SK-N-SH (cell line): ENCODE measurements around the gene SLC17A6. TPM values are rescaled to one million over a fixed set of nuclear protein-coding genes. Genes with fewer than 3 reads are reported as not detected.
A peak's percentile ranks its signal among the peaks of the same experiment; 100 is the strongest.

Experiments
- CTCF ChIA-PET: fragments of 300-600, 350-600 bp; formaldehyde crosslinking; extraction: SDS; loops from one replicate; lab custom pipeline; 2021; lab: Yijun Ruan, JAX
- POLR2A ChIA-PET: fragments of 350-600 bp; sonication (Branson Sonifier 250); formaldehyde crosslinking; extraction: SDS; loops from one replicate; lab custom pipeline; 2020; ENCODE audit warnings: antibody characterized with exemption, inconsistent platforms; lab: Yijun Ruan, JAX
- DNase-seq: peaks from one replicate; pipeline ENCODE4 v3.0.0; 2012
- H2AFZ ChIP-seq: fragments of 200-600 bp; sonication (generic); 2 replicates; pipeline ENCODE4 v1.8.1; 2016; ENCODE audit warnings: antibody characterized with exemption, mild to moderate bottlenecking, low read depth
- H3F3A ChIP-seq: fragments of 200-600 bp; sonication (generic); replicated peaks from 2 replicates; pipeline ENCODE3; 2016; ENCODE audit warnings: antibody characterized with exemption, mild to moderate bottlenecking; ENCODE audit not compliant: insufficient read depth
- H3K27ac ChIP-seq, 2 experiments: fragments of 200-500 bp in 1 of 2; fragments of 200-600 bp in 1 of 2; sonication (Bioruptor generic) in 1 of 2; sonication (generic), shearing (Covaris generic) in 1 of 2; 2 replicates each; pipeline versions ENCODE4 v1.5.1 to v1.6.1; 2014 to 2016; ENCODE audit warnings: low read depth in 2 of 2, inconsistent platforms in 1 of 2, low read length in 1 of 2, mild to moderate bottlenecking in 1 of 2, mixed read lengths in 1 of 2
- H3K27me3 ChIP-seq: fragments of 200-600 bp; sonication (generic), shearing (Covaris generic); 2 replicates; pipeline ENCODE4 v1.6.1; 2016; ENCODE audit warnings: mixed run types; ENCODE audit not compliant: insufficient read depth
- H3K36me3 ChIP-seq, 2 experiments: fragments of 200-500 bp in 1 of 2; fragments of 200-600 bp in 1 of 2; sonication (Bioruptor generic) in 1 of 2; sonication (generic) in 1 of 2; replicated peaks in 1 of 2; 2 replicates each; pipeline versions ENCODE3 to v1.5.1; 2014 to 2016; ENCODE audit warnings: low read length in 1 of 2, mild to moderate bottlenecking in 1 of 2; ENCODE audit not compliant: insufficient read depth in 2 of 2, control insufficient read depth in 1 of 2
- H3K4me1 ChIP-seq, 2 experiments: fragments of 200-500 bp in 1 of 2; fragments of 200-600 bp in 1 of 2; sonication (Bioruptor generic) in 1 of 2; sonication (generic), shearing (Covaris generic) in 1 of 2; 2 replicates each; pipeline versions ENCODE4 v1.5.1 to v1.6.1; 2014 to 2016; ENCODE audit warnings: low read depth in 1 of 2, low read length in 1 of 2, mixed run types in 1 of 2; ENCODE audit not compliant: insufficient read depth in 2 of 2, control insufficient read depth in 1 of 2
- H3K4me2 ChIP-seq: fragments of 200-600 bp; sonication (generic), shearing (Covaris generic); 2 replicates; pipeline ENCODE4 v1.6.1; 2017; ENCODE audit warnings: mixed run types
- H3K4me3 ChIP-seq, 2 experiments: fragments of 200-500 bp in 1 of 2; fragments of 200-600 bp in 1 of 2; sonication (Bioruptor generic) in 1 of 2; sonication (generic), shearing (Covaris generic) in 1 of 2; 2 replicates each; pipeline versions ENCODE4 v1.5.1 to v1.8.1; 2014 to 2016; ENCODE audit warnings: low read depth in 2 of 2, inconsistent platforms in 1 of 2, low read length in 1 of 2, mild to moderate bottlenecking in 1 of 2, mixed read lengths in 1 of 2, moderate library complexity in 1 of 2
- H3K79me2 ChIP-seq: fragments of 200-600 bp; sonication (generic); 2 replicates; pipeline ENCODE4 v1.8.1; 2017; ENCODE audit warnings: mild to moderate bottlenecking; ENCODE audit not compliant: insufficient read depth
- H3K9ac ChIP-seq: fragments of 200-600 bp; sonication (generic); 2 replicates; pipeline ENCODE4 v1.6.1; 2017; ENCODE audit warnings: mixed run types
- H3K9me2 ChIP-seq: fragments of 200-600 bp; sonication (generic); 2 replicates; pipeline ENCODE4 v1.6.1; 2017; ENCODE audit warnings: mixed run types
- H3K9me3 ChIP-seq: fragments of 200-600 bp; sonication (generic); 2 replicates; pipeline ENCODE4 v1.6.1; 2017; ENCODE audit warnings: mixed run types, mild to moderate bottlenecking, moderate library complexity
- H4K20me1 ChIP-seq: fragments of 200-600 bp; sonication (generic); 2 replicates; pipeline ENCODE4 v1.6.1; 2017; ENCODE audit warnings: mild to moderate bottlenecking, mixed run types; ENCODE audit not compliant: insufficient read depth
- CHD2 ChIP-seq: fragments of 150-350 bp; IDR thresholded peaks from 2 replicates; pipeline ENCODE4 v1.6.1; 2018; ENCODE audit warnings: low read length; ENCODE audit not compliant: partially characterized antibody
- GATA2 ChIP-seq: sonication (generic); formaldehyde crosslinking; IDR thresholded peaks from 2 replicates; pipeline ENCODE4 v1.5.0; 2020; ENCODE audit warnings: mild to moderate bottlenecking, missing genetic modification reagents
- NFIC ChIP-seq: IDR thresholded peaks from 2 replicates; pipeline ENCODE4 v1.4.0; 2012; ENCODE audit warnings: borderline replicate concordance
- POLR2AphosphoS5 ChIP-seq: IDR thresholded peaks from 2 replicates; pipeline ENCODE4 v1.6.1; 2012; ENCODE audit warnings: low read depth, low read length
- RAD21 ChIP-seq: IDR thresholded peaks from 2 replicates; pipeline ENCODE4 v1.6.1; 2012; ENCODE audit warnings: mild to moderate bottlenecking, low read length
- RCOR1 ChIP-seq: fragments of 150-350 bp; IDR thresholded peaks from 2 replicates; pipeline ENCODE4 v1.6.1; 2017; ENCODE audit warnings: antibody characterized with exemption, low read length
- WGBS: methylation state at CpG from one replicate; pipeline ENCODE4 v1.1.6; 2017; ENCODE audit warnings: low lambda C conversion rate; 5-methylcytosine and 5-hydroxymethylcytosine counted together
- polyA plus RNA-seq, 3 experiments: library from polyadenylated mRNA; depleted of rRNA; stranded (reverse); fragments of >200 nt; gene quantifications; 2 replicates each; pipeline ENCODE4 v1.2.3, GENCODE V29; 2012
- TF ChIP-seq, protein P1 (sequence below): fragments of 200-600 bp; sonication (generic); IDR thresholded peaks from 2 replicates; pipeline ENCODE4 v1.6.1; 2017; ENCODE audit warnings: antibody characterized with exemption, mild to moderate bottlenecking, moderate library complexity
- TF ChIP-seq, protein P2 (sequence below): IDR thresholded peaks from 2 replicates; pipeline ENCODE4; 2012

Gene SLC17A6
- polyA plus RNA-seq, 1 of the 3 experiments (the other 2 are of a cell fraction): not detected

GRCh38 chr11:22346282-22346681, 8.1 kb downstream of the SLC17A6 start:
- ChIA-PET CTCF (interaction anchor here (1.6 kb wide), 1 partner anchor 193 kb away, joined by 5 read pairs; no protein-coding TSS in a partner anchor), POLR2A (no interaction called here)
- Histone ChIP-seq H3K4me2 (no peak overlapping the region), H3K27ac (no peak overlapping the region), H3K9me2 (no peaks in the 10 kb centered on the region), H3K27me3 (no peaks in the 10 kb centered on the region), H3K36me3 (no peaks in the 10 kb centered on the region), H2AFZ (no peak overlapping the region), H4K20me1 (no peaks in the 10 kb centered on the region), H3K9me3 (no peaks in the 10 kb centered on the region), H3K4me1 (peaks cover 0 to 8% of the 10 kb centered on the region in 2 experiments; a peak in 2 of 4 replicates), H3K9ac (no peak overlapping the region), H3F3A (no peaks in the 10 kb centered on the region), H3K79me2 (no peaks in the 10 kb centered on the region), H3K4me3 (no peak overlapping the region)
- no peak for TF ChIP-seq NFIC
- TF ChIP-seq GATA2 (CRISPR knock-in tag): no peak
- TF ChIP-seq CHD2: no peak
- TF ChIP-seq, protein P1, sequence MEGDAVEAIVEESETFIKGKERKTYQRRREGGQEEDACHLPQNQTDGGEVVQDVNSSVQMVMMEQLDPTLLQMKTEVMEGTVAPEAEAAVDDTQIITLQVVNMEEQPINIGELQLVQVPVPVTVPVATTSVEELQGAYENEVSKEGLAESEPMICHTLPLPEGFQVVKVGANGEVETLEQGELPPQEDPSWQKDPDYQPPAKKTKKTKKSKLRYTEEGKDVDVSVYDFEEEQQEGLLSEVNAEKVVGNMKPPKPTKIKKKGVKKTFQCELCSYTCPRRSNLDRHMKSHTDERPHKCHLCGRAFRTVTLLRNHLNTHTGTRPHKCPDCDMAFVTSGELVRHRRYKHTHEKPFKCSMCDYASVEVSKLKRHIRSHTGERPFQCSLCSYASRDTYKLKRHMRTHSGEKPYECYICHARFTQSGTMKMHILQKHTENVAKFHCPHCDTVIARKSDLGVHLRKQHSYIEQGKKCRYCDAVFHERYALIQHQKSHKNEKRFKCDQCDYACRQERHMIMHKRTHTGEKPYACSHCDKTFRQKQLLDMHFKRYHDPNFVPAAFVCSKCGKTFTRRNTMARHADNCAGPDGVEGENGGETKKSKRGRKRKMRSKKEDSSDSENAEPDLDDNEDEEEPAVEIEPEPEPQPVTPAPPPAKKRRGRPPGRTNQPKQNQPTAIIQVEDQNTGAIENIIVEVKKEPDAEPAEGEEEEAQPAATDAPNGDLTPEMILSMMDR: no peak
- TF ChIP-seq RAD21: no peak
- no peak for TF ChIP-seq POLR2AphosphoS5
- TF ChIP-seq, protein P2, sequence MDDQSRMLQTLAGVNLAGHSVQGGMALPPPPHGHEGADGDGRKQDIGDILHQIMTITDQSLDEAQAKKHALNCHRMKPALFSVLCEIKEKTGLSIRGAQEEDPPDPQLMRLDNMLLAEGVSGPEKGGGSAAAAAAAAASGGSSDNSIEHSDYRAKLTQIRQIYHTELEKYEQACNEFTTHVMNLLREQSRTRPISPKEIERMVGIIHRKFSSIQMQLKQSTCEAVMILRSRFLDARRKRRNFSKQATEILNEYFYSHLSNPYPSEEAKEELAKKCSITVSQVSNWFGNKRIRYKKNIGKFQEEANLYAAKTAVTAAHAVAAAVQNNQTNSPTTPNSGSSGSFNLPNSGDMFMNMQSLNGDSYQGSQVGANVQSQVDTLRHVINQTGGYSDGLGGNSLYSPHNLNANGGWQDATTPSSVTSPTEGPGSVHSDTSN: no peak
- no peak for DNase-seq

GRCh38 chr11:22347857-22348487, 9.8 kb downstream of the SLC17A6 start:
- CTCF ChIA-PET: interaction anchor here (1.0 kb wide), 1 partner anchor 440 kb away, joined by 3 read pairs; no protein-coding TSS in a partner anchor
- H3K9me2 ChIP-seq: no peaks in the 10 kb centered on the region

More at GRCh38 chr11:22347857-22348487, 9.8 kb downstream of the SLC17A6 start:
- H3K4me2 ChIP-seq: no peak overlapping the region
- no peak overlapping the region for H3K9ac ChIP-seq
- H2AFZ ChIP-seq: no peak overlapping the region
- DNase-seq: no peak
- H3K27me3 ChIP-seq: no peaks in the 10 kb centered on the region
- TF ChIP-seq GATA2 (CRISPR knock-in tag) (peak; percentile 64; the same call in 1 of the 2 replicates), RCOR1 (no peak)
- no peaks in the 10 kb centered on the region for H3F3A ChIP-seq
- no peak overlapping the region for H3K27ac ChIP-seq
- no peaks in the 10 kb centered on the region for H3K36me3 ChIP-seq
- no peak overlapping the region for H3K4me3 ChIP-seq
- H3K4me1 ChIP-seq: peaks cover 0 to 8% of the 10 kb centered on the region in 2 experiments; a peak in 2 of 4 replicates
- WGBS: 44% methylated on average over 4 of the region's 4 CpGs
- H3K79me2 ChIP-seq: no peaks in the 10 kb centered on the region
- H4K20me1 ChIP-seq: no peaks in the 10 kb centered on the region
- POLR2A ChIA-PET: no interaction called here
- H3K9me3 ChIP-seq: no peaks in the 10 kb centered on the region
